Caki2 (cell line): ENCODE measurements around the gene ZBTB25. TPM values are rescaled to one million over a fixed set of nuclear protein-coding genes. Genes with fewer than 3 reads are reported as not detected.
A peak's percentile ranks its signal among the peaks of the same experiment; 100 is the strongest.

Experiments
- DNase-seq: peaks from one replicate; pipeline ENCODE4 v3.0.0-alpha.2; 2015; ENCODE audit warnings: low read depth
- in situ Hi-C: cut with HindIII; loops from 2 replicates; pipeline ENCODE4 v1.10.0; 2016; ENCODE audit warnings: low sequenced_read_pairs, low pct_unique_long_range_greater_than_20kb, mixed read lengths
- total RNA-seq: library from RNA; depleted of rRNA; stranded (reverse); fragments of >200 nt; shearing (Covaris generic); gene quantifications from 2 replicates; pipeline ENCODE4 v1.2.3, GENCODE V29; 2014; ENCODE audit warnings: low replicate concordance

ZBTB25 gene
- total RNA-seq, 1 experiment from 2014 or later = 0.74 TPM

- in situ Hi-C loops = no loop called here
- no peak for DNase-seq
These were observed 8.4 kb downstream of the ZBTB25 start for GRCh38 chr14:64495252-64495651.

DNA sequence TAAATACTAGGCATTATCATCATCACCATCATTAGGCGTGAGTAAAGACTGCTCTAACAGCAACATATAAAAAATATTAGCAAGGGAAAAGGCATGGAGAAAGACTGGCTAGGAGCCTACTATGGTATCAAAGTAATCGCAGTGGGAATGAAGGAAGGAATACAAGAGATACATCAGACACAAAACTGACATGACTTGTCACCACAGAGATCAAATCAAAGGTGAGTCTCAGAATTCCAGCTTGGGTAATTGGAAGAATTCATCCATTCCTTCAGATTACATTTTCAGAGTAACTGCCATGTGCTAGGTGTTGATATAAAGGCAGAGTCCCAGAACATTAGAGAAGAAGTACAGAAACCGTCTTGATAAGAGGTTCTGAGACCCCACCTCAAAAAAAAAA, 10.2 kb downstream of the ZBTB25 start:
- DNase-seq = no peak
- in situ Hi-C loops = no loop called here

DNA sequence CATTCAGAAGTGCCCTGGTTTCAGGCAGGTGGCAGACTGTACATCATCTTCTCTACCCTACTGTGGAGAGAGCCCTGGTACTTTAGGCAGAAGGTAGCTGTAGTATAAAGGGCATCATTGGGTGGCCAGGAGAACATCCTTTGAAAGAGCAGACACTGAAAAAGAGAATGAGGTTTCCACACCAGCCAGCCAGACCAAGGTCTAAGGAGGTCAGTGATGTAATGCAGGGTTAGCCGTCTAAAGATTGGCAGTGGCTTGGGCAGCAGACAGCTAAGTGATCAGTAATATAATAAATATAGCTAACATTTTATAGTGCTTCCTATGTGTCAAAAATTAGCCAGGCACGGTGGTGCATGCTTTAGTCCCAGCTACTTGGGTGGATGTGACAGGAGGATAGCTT, 12.0 kb downstream of the ZBTB25 start:
- in situ Hi-C loops = no loop called here
- DNase-seq = no peak

- no peak for DNase-seq
- in situ Hi-C loops = no loop called here
These were observed 15.0 kb downstream of the ZBTB25 start for GRCh38 chr14:64488590-64489099.

- in situ Hi-C loops = no loop called here
- DNase-seq = no peak
These were observed 24.9 kb downstream of the ZBTB25 start for GRCh38 chr14:64478634-64479250.

DNA sequence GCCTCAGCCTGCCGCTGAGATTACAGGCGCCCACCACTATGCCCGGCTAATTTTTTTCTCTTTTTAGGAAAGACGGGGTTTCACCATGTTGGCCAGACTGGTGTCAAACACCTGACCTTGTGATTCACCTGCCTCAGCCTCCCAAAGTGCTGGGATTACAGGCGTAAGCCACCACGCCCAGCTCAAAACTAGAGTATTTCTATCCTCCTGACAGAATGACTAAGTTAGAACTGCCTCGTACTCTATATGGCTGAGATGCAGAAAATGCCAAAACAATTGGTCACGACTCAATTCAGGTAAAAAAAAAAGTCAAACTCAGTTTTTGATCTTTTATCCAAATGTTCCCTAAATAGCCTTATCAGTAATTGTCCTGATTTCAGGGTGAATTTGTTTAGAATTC, 27.2 kb downstream of the ZBTB25 start:
- in situ Hi-C loops = no loop called here
- DNase-seq = no peak

DNA sequence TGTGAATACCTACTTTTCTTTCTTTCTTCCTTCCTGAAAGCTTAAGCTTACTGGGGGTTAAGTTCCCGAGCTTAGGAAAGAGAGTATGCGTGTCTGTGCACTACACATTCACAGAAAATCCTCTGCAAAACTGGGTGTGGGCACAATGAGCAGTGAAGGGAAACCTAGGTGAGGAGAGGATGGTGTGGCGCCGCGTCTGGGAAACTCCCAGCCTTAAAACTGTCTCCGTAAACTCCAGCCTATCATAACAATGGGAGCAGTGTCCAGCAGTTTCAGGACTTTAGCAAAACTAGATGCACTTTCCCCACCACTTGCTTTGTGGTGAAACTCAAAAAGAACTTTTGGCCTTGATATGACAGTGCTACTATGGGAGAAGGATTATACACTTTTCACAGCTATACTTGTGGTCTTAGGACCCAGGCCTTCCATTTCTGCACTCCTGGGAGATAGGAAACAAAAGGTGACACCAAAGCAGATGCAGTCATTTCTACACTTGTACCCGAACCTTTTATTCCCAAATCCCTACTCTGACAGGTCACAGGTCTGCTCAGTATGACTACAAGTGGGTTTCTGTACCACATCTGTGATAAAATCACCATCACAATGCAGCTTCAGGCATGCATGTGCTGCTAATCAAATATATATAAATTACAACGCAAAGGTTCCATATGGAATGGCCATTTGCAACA, 27.9 kb downstream of the ZBTB25 start:
- in situ Hi-C loops = no loop called here
- peak; percentile 52 for DNase-seq

GRCh38 chr14:64474698-64475097, 28.9 kb downstream of the ZBTB25 start:
- no peak for DNase-seq
- in situ Hi-C loops = no loop called here

DNA sequence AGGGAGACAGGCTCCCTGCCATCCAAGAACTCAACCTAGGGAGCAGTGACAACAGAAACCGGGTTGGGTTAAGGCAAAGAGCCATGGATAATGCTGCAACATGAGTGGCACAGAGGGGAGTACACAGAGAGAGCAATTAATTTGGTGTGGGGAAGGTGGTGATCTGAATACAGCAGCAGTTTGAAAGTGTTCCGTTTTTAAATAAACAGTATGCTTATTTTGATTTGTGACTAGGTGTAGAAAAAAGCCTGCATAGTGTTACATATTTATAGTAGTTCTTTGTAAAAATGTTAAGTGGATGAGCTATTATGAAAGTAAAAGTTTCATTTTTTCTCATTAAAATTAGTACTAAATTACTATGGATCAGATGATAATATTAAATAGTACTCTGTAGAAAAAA, 29.6 kb downstream of the ZBTB25 start:
- no peak for DNase-seq

GRCh38 chr14:64468451-64468850, 35.2 kb downstream of the ZBTB25 start:
- in situ Hi-C loops = no loop called here
- no peak for DNase-seq

More for the DNA sequence above, 29.6 kb downstream of the ZBTB25 start:
- in situ Hi-C loops = no loop called here

DNA sequence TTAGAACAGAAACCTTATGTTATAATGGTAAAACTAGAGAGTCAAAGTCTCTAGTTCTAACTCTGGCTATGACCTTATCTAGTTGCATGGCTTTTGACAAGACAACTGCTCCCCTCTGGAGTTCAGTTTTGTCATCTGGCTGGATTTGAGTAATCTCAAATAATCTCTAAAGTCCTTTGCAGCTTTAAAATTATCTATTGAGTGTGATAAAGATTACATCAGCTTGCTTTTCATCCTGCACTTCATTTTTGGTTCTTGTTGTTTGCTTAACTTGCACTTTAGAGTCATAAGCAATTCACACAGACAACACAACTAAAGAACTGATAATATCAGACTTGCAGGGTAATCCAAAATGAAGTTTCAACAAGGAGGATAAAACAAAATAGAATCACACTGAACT, 36.1 kb downstream of the ZBTB25 start:
- in situ Hi-C loops = no loop called here
- DNase-seq = no peak

GRCh38 chr14:64467101-64467500, 36.5 kb downstream of the ZBTB25 start:
- no peak for DNase-seq
- in situ Hi-C loops = no loop called here

DNA sequence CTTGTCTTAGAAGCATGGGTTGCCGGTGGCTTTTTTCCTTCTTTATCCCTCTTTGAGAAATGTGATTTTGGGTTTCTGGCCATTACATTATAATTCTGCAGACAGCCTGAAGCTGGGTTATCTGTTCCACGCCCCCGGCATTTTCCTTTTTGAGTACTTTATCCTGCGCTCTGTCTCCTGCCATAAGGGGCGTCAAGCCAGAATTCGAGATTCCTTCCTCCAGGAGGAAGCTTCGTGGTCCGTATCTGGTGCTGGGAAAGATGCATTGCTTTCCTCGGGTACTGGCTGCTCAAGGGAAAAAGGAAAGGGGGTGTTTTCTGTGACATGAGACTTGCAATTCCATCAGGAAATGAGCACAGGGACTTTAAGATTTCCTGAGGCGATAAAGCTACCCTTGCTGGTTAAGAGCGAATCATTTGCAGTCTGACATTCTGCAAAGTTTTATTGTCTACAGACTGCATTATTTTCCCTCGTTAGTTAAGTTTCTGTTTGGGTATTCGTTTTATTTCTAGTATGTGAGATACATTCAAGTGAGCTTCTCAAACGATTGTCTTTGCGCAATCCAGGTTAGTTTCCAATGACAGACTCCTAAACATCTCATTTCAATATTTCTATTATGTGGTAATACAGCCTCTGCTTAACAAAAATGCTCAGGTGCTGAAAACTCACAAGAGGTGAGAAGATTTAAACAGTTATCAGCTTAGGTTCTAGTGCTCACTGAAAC, 37.6 kb downstream of the ZBTB25 start:
- DNase-seq = peak; percentile 17
- in situ Hi-C loops = no loop called here

GRCh38 chr14:64465191-64465822, 38.3 kb downstream of the ZBTB25 start, which contains the start of gene AKAP5:
Gene AKAP5, plus strand, starts transcription at chr14:64465499. Its CDS starts 2,896 bp downstream, at chr14:64468395.
- peak; percentile 41 for DNase-seq

DNA sequence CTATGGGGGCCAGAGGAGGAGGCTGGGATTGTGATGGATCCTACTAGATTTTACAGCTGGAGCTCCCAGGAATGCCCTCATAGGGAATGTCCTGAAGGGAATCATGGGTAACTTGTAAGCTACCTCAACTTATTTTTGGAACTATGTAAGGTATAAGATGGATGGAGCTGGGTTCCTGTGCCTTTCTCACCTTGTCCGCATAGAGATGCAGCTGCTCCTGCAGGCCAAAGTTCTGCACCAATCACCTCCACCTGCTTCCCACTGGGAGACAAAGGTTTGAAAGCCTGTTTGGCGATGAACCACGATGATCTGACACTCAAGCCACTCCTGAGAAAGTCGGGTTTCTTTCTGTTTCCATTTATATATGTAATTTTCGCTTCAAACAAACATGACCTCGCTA, 39.0 kb downstream of the ZBTB25 start:
- in situ Hi-C loops = no loop called here
- DNase-seq = no peak

More at GRCh38 chr14:64465191-64465822, 38.3 kb downstream of the ZBTB25 start, which contains the start of gene AKAP5:
- in situ Hi-C loops = no loop called here

- in situ Hi-C loops = no loop called here
- no peak for DNase-seq
These were observed 39.8 kb downstream of the ZBTB25 start for GRCh38 chr14:64463873-64464272.

- no peak for DNase-seq
- in situ Hi-C loops = no loop called here
These were observed 40.4 kb downstream of the ZBTB25 start for GRCh38 chr14:64463195-64463594.

GRCh38 chr14:64461221-64461620, 42.4 kb downstream of the ZBTB25 start:
- no peak for DNase-seq
- in situ Hi-C loops = no loop called here
